Kidney epithelial cell (primary cell): ENCODE data around the gene ST6GAL1. TPM values are rescaled to one million over a fixed set of nuclear protein-coding genes. Genes with fewer than 3 reads are reported as not detected.

Experiments used
- DNase-seq: peaks from one replicate; pipeline ENCODE4 v3.0.0-alpha.2; 2010; ENCODE audit warnings: low read depth
- H3K27me3 ChIP-seq: 2 replicates; pipeline ENCODE4 v1.6.0; 2011; ENCODE audit warnings: low read length; ENCODE audit not compliant: control insufficient read depth, insufficient read depth
- H3K36me3 ChIP-seq: 2 replicates; pipeline ENCODE4 v1.5.1; 2011; ENCODE audit warnings: low read length; ENCODE audit not compliant: control insufficient read depth, insufficient read depth
- H3K4me3 ChIP-seq: 2 replicates; pipeline ENCODE4 v1.5.1; 2011; ENCODE audit warnings: low read depth, mild to moderate bottlenecking, control low read depth, low read length
- CTCF ChIP-seq: IDR thresholded peaks from 2 replicates; pipeline ENCODE4 v1.5.1; 2011; ENCODE audit warnings: mild to moderate bottlenecking, moderate library complexity, low read length, control low read depth, inconsistent platforms; ENCODE audit not compliant: insufficient read depth, poor library complexity, severe bottlenecking
- total RNA-seq: library from RNA; depleted of rRNA; stranded (reverse); fragments of >200 nt; gene quantifications from 2 replicates; pipeline ENCODE4 v1.2.3, GENCODE V29; 2015

ST6GAL1 gene
- total RNA-seq, 1 donor from 2014 or later, result 44.7 TPM

- TF ChIP-seq CTCF, result no peak
- H3K4me3 ChIP-seq, result no peak overlapping the region
- no peak for DNase-seq
- H3K27me3 ChIP-seq, result no peaks in the 10 kb centered on the region
- no peaks in the 10 kb centered on the region for H3K36me3 ChIP-seq
Observed at GRCh38 chr3:186909078-186909853, 21.1 kb upstream of the ST6GAL1 start.

GRCh38 chr3:186915806-186916796, 14.2 kb upstream of the ST6GAL1 start:
- DNase-seq, result no peak
- H3K27me3 ChIP-seq, result no peaks in the 10 kb centered on the region
- TF ChIP-seq CTCF, result no peak
- no peaks in the 10 kb centered on the region for H3K36me3 ChIP-seq
- no peak overlapping the region for H3K4me3 ChIP-seq

DNA sequence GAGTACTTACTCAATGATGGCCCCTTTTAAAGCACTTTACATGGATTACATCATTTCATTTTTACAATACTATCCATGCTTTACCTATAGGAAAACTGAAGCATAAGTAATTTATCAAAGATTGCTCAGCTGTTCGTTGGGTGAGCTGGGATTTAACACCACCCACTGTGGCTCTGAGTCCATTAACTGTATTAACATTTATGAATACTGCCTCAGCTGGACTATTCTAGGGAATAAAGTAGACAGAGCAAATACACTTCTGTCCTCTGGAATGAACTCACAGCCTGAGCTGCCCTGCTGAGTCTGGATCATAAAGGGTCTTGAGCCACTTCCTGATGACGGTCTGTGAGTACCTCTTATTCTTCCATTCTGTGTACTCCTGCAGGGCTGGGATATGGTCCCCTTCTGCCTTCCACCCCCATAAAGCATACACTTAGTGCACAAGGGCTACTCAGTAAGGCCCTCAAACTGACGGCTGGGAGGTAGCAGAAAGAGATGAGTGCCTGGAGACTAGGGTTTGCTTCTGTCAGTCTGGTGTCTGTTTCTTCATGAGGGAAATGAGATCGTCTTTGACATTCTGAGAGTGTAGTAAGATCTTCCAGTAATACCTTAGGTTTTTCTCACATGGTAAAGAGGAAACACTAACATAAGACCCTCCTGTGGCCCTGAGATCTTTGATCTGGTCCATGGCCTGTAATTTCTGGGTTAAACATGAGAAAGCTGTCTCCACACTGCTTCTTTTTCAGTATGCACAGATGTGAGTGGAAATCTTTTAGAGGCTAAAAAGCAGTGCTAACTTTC, 12.6 kb upstream of the ST6GAL1 start:
- no peak overlapping the region for H3K4me3 ChIP-seq
- DNase-seq, result no peak
- H3K36me3 ChIP-seq, result no peaks in the 10 kb centered on the region
- H3K27me3 ChIP-seq, result no peaks in the 10 kb centered on the region
- TF ChIP-seq CTCF, result no peak

DNA sequence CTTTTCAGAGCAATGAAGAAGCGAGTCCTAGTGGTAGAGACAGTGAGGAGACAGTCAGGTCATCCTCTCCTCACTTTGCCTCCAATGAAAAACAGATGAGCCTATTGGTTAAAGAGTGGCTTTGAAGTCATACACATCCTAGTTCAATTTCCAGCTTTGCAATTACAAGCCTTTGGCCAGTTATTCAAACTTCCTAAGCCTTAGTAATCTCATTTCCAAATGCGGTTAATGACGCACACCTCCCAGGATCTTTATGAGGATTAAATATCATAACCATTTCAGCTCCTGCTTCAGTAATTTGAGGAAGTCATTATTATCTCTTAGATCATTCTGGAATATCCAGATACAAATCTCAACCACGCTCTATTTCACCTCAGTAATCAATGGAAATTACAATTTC, 10.0 kb upstream of the ST6GAL1 start:
- Histone ChIP-seq H3K27me3 (no peaks in the 10 kb centered on the region), H3K36me3 (no peaks in the 10 kb centered on the region), H3K4me3 (no peak overlapping the region)
- DNase-seq, result no peak
- no peak for TF ChIP-seq CTCF

DNA sequence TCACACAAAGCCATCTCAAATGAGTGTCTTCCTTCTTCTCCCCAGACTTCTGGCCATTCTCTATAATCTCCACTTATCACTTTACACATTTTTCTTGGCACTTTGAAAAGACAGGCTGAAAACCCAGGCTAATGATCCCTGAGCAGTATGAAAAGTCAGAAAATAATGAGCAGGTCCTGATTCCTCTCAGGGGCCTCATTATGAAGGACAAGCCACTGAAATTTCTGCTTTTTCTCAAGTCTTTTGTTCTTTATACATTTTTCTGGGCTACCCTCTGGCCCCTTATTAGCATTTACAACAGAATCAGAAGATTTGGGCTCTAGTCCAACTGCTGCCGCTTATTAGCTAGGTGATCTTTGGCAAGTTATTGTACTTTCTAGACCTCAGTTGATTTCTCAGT, 9.5 kb upstream of the ST6GAL1 start:
- TF ChIP-seq CTCF, result no peak
- H3K4me3 ChIP-seq, result no peak overlapping the region
- H3K27me3 ChIP-seq, result no peaks in the 10 kb centered on the region
- no peak for DNase-seq
- no peaks in the 10 kb centered on the region for H3K36me3 ChIP-seq
